Measurements from ENCODE around the gene ILF3. TPM values are rescaled to one million over a fixed set of nuclear protein-coding genes. Genes with fewer than 3 reads are reported as not detected.
A peak's percentile ranks its signal among the peaks of the same experiment; 100 is the strongest.

The ILF3 gene
- total and polyA plus RNA-seq, 2 of the 13 experiments (the other 11 are each of a cell fraction or from before 2014, with no cell fraction given), result 120 to 173 TPM

- peak; percentile 97 for TF ChIP-seq CREM (IDR thresholded peaks at IDR 0.05)
- no peak for TF ChIP-seq CREM (CRISPR knock-in tag; IDR thresholded peaks at IDR 0.05)
- TF ChIP-seq KLF13 (CRISPR knock-in tag; IDR thresholded peaks at IDR 0.05), result no peak
- TF ChIP-seq, protein P1, sequence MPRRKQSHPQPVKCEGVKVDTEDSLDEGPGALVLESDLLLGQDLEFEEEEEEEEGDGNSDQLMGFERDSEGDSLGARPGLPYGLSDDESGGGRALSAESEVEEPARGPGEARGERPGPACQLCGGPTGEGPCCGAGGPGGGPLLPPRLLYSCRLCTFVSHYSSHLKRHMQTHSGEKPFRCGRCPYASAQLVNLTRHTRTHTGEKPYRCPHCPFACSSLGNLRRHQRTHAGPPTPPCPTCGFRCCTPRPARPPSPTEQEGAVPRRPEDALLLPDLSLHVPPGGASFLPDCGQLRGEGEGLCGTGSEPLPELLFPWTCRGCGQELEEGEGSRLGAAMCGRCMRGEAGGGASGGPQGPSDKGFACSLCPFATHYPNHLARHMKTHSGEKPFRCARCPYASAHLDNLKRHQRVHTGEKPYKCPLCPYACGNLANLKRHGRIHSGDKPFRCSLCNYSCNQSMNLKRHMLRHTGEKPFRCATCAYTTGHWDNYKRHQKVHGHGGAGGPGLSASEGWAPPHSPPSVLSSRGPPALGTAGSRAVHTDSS (CRISPR knock-in tag; conservative IDR thresholded peaks at IDR 0.05), result no peak
- TF ChIP-seq ZMYM4 (CRISPR knock-in tag; IDR thresholded peaks at IDR 0.05), result peak; percentile 88
- TF ChIP-seq ZNF546 (CRISPR knock-in tag; conservative IDR thresholded peaks at IDR 0.05), result peak; percentile 47; the same call in 1 of the 2 replicates
- TF ChIP-seq SMAD1 (CRISPR knock-in tag; IDR thresholded peaks at IDR 0.05; ENCODE audit: borderline replicate concordance, low read depth), result peak; percentile 47; the same call in 1 of the 2 replicates
- no peak for TF ChIP-seq XBP1 (CRISPR knock-in tag; IDR thresholded peaks at IDR 0.05)
- TF ChIP-seq MAFF (IDR thresholded peaks at IDR 0.05; ENCODE audit: low read depth, low read length), result no peak
- peak; percentile 57; the same call in 1 of the 2 replicates for TF ChIP-seq MZF1 (CRISPR knock-in tag; IDR thresholded peaks at IDR 0.05; ENCODE audit: borderline replicate concordance)
- peak; percentile 98 for TF ChIP-seq IRF2 (CRISPR knock-in tag; IDR thresholded peaks at IDR 0.05)
- TF ChIP-seq, protein P2, sequence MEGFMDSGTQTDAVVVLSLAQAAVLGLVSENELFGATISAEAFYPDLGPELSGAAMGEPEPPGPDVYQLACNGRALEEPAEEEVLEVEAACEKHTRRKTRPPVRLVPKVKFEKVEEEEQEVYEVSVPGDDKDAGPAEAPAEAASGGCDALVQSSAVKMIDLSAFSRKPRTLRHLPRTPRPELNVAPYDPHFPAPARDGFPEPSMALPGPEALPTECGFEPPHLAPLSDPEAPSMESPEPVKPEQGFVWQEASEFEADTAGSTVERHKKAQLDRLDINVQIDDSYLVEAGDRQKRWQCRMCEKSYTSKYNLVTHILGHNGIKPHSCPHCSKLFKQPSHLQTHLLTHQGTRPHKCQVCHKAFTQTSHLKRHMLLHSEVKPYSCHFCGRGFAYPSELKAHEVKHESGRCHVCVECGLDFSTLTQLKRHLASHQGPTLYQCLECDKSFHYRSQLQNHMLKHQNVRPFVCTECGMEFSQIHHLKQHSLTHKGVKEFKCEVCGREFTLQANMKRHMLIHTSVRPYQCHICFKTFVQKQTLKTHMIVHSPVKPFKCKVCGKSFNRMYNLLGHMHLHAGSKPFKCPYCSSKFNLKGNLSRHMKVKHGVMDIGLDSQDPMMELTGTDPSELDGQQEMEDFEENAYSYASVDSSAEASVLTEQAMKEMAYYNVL (CRISPR knock-in tag; IDR thresholded peaks at IDR 0.05; ENCODE audit: borderline replicate concordance), result 0 out of 2 replicates have a peak, but pooled peaks have one; percentile 14
- TF ChIP-seq, protein P3, sequence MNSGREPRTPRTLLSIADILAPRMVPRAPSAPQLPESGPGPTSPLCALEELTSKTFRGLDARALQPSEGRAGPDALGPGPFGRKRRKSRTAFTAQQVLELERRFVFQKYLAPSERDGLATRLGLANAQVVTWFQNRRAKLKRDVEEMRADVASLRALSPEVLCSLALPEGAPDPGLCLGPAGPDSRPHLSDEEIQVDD (CRISPR knock-in tag; IDR thresholded peaks at IDR 0.05; ENCODE audit: borderline replicate concordance), result 0 out of 2 replicates have a peak, but pooled peaks have one; percentile 9
- TF ChIP-seq, protein P4, sequence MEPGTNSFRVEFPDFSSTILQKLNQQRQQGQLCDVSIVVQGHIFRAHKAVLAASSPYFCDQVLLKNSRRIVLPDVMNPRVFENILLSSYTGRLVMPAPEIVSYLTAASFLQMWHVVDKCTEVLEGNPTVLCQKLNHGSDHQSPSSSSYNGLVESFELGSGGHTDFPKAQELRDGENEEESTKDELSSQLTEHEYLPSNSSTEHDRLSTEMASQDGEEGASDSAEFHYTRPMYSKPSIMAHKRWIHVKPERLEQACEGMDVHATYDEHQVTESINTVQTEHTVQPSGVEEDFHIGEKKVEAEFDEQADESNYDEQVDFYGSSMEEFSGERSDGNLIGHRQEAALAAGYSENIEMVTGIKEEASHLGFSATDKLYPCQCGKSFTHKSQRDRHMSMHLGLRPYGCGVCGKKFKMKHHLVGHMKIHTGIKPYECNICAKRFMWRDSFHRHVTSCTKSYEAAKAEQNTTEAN (CRISPR knock-in tag; conservative IDR thresholded peaks at IDR 0.05), result no peak
- no peak for TF ChIP-seq ZNF234 (CRISPR knock-in tag; conservative IDR thresholded peaks at IDR 0.05)
- no peak for TF ChIP-seq ZNF678 (CRISPR knock-in tag; IDR thresholded peaks at IDR 0.05)
- TF ChIP-seq TGIF2 (CRISPR knock-in tag; IDR thresholded peaks at IDR 0.05), result no peak; the same call in 1 of the 2 replicates
- TF ChIP-seq ZNF577 (CRISPR knock-in tag; IDR thresholded peaks at IDR 0.05; ENCODE audit: borderline replicate concordance, low read depth), result no peak
- peak; percentile 13 for TF ChIP-seq ZNF883 (CRISPR knock-in tag; IDR thresholded peaks at IDR 0.05; ENCODE audit: not compliant biosample characterization)
- TF ChIP-seq PRMT3 (CRISPR knock-in tag; IDR thresholded peaks at IDR 0.05; ENCODE audit: borderline replicate concordance, low read depth), result 0 out of 2 replicates have a peak, but pooled peaks have one; percentile 85
- TF ChIP-seq ATRX (CRISPR knock-in tag; IDR thresholded peaks at IDR 0.05; ENCODE audit: borderline replicate concordance), result no peak
- peak; percentile 88 for TF ChIP-seq MIER3 (CRISPR knock-in tag; IDR thresholded peaks at IDR 0.05; ENCODE audit: borderline replicate concordance)
Observed at GRCh38 chr19:10653732-10654609, at the start of gene ILF3 (continued).

Measured in HepG2 (cell line).